NCI-H460 (cell line): ENCODE data around the gene ESR1. TPM values are rescaled to one million over a fixed set of nuclear protein-coding genes. Genes with fewer than 3 reads are reported as not detected.
"Not testable (repeated sequence)": the region's sequence is repeated elsewhere in the genome, so short reads cannot be mapped to it uniquely, and the experiment has no call there.

Experiments
- DNase-seq: peaks from one replicate; pipeline ENCODE4 v3.0.0-alpha.2; 2016; ENCODE audit warnings: low read depth; ENCODE audit errors: extremely low read depth
- total RNA-seq: library from RNA; depleted of rRNA; stranded (reverse); fragments of >200 nt; shearing (Covaris generic); gene quantifications from 2 replicates; pipeline ENCODE4 v1.2.3, GENCODE V29; 2014

Gene ESR1
- total RNA-seq, 1 experiment from 2014 or later, result 0.35 TPM

DNA sequence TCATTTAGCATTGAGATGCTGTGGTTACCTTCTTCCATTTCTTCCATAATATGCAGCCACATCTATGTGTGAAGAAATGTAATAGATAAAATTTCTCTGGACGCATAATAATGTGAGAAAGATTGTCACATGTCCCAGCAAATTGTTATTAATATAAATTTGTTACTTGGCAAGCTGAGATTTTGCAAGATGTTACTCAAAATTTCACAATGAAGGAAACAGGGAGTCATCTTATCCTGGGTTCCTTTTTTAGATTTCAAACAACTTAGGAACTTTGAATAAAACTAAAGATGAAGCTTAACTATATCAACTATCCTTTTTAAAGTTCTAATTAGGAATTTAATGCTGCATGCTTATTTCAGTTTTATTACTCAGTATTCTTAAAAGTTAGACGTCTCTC is 3.6 kb downstream of the ESR1 start:
- no peak for DNase-seq

DNA sequence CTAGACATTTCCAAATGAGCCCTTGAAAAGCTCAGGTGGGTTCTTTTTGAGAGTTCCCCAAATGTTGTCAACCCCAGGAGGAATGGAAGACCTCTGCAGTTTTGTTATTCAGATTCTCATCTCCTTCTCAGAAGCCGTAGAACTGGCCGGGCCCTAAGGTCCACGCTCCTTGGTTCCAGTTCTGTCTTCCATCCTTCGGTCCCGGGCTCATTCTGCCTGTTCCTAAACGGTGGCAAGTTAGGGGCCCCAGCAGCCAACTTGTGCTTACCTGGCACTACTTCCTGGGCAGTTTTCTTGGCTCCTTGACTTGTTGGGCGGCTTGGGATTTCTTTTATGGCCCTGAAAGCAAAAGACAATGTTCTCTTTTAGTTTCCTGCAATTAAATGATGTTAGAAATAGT is 6.4 kb downstream of the ESR1 start:
- no peak for DNase-seq

DNA sequence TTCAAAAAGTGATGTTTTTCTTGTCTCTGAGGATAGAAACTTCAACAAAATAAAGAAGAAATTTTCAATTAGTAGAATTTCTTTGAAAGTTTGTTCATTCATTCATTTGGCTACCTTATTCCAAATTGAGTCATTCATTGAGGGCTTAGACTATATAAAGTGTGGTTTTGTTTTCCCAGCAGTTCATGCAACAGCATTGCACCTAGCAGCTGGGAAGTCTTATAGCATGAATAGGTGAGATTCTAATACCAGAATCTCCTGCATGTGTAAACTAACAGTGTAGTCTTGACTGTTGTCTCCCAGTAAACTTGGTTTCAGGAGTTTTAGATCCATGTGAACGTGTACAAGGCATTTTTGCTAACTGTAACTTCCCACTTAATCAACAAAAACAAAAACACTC is 7.1 kb downstream of the ESR1 start:
- no peak for DNase-seq

DNA sequence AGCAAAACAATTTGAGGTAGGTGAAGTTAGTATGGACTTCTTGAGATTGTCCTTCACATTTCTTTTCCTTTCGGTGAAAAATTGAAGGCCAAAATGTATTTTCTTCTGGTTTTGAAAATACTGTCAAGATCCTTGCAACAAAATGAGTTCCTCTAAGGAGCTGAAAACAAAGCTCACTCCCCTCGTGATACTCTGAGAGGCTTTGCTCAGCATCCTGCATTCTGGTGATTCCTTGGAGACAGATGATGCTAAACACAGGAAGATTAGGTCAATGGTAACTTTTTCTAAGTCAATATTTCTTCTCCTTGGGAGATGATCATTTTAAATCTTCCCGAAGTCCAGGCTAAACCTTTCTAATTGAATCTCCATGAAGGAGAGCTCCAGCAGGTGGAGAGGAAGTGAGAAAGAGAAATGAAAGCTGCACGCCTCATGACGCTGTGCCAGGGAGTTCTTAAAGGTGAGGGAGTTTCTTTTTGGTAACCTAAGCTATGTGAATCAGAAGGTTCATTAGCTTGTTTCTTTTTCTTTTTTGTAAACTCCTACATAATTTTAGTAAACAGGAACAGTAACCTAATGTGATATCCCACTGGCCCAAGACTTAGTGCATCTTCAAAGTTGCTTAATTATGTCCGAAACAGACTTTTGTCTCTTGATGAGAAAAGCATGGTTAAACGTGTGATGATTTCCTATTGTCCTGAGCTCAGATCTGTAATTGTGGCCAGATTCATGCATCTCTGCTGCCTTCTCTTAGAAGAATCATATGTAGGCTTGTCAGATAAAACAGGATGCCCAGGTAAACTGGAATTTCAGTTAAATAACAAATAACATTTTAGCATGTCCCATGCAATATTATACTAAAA is 15.0 kb downstream of the ESR1 start:
- no peak for DNase-seq

DNA sequence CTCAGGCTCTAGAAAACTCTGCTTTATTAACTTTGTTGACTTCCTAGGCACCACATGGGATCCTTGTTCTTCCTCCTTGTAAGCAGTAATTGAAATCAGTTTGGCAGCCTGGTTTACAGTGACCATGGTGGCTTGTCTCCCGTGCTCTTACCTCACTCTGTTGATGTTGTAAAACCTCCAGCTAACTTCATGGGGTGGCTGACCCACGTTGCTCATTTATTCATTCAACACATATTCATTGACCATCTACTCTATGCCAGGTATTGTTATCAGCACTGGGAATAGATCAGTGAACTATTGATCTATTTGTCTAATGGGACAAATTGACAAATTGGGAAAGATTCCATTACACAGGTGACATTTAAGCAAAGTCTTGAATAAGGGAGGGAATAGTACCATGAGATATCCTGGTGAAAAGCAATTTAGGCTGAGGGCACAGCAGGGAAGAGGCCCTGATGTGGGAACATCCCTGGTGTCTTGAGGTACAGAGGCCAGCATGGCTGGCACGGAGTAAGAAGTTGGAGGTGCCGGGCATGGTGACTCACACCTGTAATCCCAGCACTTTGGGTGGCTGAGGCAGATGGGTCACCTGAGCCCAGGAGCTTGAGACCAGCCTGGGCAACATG is 19.1 kb downstream of the ESR1 start:
- DNase-seq, result no peak

DNA sequence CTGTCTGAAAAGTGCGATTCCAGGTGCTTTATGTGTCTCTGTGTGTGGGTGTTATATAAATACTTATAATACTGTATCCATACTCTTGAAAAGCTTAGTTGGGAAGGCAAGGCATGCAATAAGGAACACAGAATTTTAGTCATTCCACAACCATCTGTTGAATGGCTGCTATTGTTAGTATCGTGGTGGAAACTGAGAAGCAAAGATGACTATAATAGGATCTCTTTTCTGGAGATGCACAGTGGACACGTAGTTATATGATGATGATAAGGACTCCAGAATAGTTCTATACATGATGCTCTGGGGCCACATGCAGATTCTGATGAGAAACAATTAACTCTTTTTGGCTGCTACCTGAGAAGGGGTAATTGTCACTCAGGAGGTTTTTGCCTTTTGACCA is 25.2 kb downstream of the ESR1 start:
- no peak for DNase-seq

DNA sequence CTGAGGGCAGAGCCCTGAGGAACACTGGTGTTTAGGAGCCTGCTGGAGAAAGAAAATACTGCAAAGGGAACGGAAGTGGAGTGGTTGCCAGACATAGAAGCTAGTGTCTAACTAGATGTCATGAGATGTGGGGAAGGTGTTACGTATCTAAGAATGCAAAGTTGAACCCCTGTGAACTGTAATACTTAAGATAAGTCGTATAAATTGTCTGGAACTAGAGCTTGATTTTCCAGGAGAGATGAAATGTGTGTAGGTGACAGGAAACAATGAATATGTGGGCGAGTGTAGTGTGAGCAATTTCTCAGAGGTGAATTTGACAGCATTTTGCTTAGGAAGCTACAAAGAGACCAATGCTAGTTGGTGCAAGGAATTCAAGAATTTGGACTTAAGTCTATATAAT is 27.9 kb downstream of the ESR1 start:
- no peak for DNase-seq

DNA sequence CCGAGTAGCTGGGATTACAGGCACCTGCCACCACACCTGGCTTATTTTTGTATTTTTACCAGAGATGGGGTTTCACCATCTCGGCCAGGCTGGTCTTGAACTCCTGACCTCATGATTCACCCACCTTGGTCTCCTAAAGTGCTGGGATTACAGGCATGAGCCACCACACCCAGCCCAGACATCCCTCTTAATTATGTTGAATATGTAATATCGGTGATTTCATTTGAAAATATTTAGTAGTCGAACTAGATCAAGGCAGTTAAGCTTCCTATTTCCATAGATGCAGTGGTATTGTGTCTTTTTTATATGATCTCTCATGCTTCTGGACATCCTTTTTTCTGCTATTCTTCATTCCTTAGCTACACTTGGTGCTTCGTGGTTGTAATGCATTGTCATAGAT is 29.7 kb downstream of the ESR1 start:
- no peak for DNase-seq

DNA sequence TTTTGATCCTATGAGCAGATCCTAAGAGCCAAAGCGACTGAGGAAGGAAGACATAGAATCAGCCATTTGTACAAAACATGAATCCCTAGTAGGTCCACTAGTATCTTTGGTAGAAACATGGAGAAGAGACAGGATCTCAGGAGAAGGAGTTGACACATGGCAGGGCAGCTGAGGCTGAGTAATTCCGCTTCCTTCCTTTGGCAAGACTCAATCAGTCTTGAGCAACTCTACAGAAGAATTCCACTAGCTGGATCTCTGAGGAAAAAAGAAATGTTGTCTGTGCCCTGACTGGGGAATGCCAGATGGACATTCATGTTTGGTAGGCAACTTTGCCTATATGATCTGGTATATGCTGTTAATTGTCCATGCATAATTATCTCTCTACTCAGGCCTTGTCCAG is 35.3 kb downstream of the ESR1 start:
- DNase-seq, result no peak

DNA sequence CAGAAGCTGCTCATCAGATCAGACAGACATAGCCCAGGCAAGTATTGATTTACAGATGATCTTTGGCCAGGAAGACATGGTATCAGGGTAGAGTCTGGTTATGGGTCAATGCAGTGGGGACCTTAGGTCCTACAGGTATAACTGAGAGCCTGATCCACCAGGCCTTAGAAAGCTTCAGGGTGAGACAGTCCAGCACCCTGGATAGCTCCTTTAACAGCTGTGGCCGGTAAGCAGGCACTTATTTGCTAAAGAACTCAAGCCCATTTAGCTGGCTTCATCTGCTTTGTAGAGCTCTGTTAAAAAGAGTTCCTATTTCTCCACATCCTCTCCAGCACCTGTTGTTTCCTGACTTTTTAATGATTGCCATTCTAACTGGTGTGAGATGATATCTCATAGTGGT is 39.6 kb downstream of the ESR1 start:
- peak; percentile 25 for DNase-seq

DNA sequence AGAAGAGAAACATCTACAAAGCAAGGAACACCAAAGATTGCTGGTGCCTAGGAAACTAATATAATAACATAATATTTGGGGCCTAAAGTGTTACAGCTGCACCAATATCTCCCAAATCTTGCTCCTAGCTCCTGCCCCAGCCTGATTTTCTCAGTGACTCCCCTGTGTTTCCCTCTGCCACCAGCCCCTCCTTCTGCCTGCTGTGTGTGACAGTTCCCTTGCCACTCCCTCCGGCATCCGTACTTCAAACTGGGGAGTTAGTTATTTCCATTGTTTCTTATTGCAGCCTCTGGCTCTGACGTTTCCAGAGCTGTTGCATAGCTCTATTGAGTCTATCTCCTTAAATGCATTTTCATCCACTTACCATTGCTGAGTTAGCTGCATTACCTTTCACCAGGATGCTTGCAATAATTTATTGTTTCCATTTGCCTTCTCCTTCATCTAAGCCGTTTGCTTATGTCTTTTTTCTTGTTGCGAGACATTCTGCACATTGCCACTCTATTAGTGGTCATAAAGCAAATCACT is 43.1 kb downstream of the ESR1 start:
- no peak for DNase-seq

DNA sequence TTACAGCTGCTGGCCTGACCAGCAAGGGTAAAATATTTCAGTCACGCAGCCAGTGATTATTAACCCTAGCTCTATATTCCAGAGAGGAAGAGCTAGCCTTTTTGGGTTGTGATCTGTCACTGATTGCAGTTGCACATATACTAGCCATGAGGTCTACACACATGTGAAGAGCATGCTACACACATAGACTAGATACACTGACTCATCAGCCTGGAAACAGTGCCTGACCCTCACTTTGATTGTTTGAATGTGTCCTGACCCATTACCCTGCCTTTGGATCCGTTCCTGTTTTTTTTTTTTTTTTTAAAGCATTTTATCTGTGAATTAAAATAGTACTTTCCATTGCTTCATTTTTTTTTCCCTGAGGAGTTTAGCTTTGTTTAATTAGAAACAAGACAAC is 50.8 kb downstream of the ESR1 start:
- DNase-seq, result no peak

DNA sequence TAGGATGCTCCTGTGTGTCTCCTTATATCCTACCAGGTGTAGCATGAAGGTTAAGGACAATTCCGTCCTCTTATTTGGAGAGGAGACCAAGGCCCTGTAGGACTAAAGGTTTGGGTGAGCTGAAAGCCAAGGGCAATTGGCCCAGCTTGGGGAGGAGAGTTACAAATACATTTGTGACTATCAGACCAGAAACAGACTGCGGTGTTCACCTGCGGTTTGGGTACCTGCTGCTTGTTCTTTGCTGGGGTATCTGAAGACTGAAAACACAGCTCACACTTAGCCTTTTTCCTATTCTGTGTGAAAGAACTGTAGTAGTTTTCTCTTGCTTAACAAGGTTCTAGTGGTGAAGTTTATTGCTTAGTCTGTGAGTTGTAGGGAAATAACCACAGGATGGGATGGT is 55.0 kb downstream of the ESR1 start:
- DNase-seq, result no peak

DNA sequence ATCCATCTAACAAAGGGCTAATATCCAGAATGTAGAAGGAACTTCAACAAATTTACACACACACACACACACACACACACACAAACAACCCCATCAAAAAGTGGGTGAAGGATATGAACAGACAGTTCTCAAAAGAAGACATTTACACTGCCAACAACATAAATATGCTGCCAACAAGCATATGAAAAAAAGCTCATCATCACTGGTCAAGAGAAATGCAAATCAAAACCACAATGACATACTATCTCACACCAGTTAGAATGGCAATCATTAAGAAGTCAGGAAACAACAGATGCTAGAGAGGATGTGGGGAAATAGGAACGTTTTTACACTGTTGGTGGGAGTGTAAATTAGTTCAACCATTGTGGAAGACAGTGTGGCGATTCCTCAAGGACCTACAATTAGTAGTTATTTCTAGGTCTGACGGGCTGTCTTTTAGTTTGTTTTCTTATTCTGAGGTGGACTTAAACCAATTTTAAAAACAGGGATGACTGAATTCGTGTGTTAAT is 59.9 kb downstream of the ESR1 start:
- not testable (repeated sequence) for DNase-seq

DNA sequence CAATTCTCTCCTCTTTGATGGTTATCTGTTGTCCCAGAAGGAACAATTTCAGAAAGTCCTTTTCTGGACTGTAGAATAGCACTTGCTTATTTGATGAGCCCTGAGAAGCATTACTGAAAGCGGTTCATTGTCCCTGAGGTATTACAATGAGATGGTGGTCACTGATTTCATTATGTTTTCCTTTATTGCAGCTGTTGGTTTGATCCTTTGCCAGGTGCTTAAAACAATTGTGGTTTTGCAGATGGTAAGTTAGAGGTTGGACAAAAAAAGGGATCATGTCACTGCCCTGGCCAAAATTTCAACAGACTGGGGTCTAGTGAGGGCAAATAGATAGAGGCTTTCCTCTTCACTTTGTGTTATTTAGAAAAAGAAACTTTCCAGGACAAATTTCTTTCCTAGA is 61.9 kb downstream of the ESR1 start:
- DNase-seq, result no peak

DNA sequence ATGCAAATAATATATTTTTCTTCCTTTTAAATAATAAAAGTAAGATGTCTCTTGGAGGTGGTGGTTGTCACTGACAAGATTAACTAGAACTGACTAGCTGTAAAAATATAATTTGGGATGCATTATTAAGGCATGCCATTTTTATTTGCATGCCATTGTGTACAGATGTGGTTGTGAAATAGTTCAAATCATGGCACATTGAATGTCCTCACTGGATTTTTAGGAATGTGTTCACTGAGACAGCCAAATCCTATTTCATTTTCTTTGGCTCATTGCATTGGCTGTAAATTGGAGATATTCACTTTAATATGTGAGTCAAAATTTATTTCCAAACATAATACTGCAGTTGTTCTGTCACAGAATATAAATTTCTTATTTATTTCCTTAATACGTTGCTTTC is 62.3 kb downstream of the ESR1 start:
- DNase-seq, result no peak

DNA sequence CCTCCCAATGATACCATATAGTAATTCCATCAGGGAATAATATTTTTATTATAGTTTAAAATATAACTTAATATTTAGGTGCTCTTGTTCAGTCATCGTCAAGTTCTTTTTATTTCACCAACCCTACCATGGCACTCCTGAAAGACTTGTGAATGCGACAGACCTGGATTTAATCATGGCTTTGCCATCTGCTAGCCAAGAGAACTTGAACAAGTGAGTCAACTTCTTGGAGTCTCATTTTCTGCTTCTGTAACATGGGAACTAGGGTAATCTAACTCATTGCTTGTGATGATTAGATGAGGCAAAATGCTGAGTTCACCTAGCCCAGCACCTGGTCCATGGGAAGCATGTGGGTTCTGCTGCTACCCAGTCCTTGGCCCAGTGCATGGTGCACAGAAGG is 62.9 kb downstream of the ESR1 start:
- DNase-seq, result no peak

DNA sequence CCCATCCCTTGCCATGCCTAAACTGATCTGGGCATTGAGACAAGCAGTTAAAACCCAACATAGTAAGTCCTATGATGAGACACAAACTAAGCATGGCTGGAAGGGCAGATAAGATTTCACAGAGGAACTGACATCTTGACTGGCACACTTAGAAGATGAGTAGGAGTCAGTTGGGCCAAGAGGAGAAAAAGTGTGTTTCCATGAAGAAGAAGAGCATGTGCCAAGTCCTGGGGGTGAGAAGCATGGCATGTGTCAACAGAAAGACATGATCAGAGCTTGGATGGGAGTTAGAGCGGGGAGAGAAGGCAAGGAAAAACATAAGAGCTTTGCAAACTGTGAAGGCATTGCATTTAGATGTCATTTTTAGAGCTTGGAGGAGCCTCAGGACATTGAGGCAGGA is 68.0 kb downstream of the ESR1 start:
- no peak for DNase-seq

DNA sequence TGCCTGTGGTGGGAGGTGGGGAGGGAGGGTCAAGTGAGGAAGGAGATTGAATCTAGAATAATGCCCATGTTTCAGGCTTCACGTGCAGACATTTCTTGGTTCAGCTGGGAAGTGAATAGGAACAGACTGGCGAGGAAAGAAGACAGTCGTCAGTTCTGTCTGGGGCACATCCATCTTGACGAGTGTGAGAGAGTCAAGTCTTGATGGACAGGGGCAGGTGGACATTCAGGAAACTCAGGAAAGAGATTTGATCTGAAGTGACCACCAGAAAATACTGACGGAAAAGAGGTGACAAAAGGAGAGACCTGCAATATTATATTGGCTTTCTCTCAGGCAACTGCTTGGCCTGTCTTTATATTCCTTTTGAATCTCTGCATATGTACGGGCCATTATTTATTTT is 68.6 kb downstream of the ESR1 start:
- no peak for DNase-seq

DNA sequence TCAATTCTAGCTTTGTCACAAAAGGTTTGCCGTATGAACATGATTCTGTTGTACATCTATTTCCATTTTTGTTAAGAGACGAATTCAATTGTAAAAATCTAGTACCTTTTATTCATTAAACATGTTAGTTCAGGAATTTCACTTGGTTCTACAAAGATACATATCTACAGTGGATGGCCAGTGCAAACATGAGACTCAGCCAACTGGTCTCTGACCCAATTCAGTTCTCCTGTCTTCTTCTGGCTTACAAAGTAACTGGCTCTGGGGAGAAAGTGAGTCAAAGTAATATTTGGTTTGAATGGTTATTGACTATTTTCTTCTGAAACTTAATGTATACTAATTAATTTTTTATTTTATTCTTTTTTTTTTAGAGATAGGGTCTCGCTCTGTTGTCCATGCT is 70.0 kb downstream of the ESR1 start:
- DNase-seq, result no peak

DNA sequence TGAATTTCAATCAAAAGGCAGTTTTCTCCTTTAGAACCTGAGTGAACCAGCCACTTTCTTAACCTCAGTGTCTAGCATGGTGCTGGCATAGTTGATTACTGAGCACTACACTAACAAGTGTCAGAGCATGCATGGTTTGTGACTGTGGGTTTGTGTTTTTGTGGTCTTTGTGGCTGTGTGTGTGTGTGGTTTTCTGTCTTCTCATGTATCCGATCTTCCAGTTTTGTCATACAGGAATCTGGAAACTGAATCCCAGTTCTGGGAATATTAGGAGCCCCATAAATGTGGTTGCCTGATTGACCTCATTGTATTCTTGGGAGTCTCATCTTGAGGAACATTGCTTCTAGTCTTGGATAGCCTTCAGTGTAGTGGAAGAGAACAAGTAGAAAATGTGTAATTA is 73.7 kb downstream of the ESR1 start:
- no peak for DNase-seq

DNA sequence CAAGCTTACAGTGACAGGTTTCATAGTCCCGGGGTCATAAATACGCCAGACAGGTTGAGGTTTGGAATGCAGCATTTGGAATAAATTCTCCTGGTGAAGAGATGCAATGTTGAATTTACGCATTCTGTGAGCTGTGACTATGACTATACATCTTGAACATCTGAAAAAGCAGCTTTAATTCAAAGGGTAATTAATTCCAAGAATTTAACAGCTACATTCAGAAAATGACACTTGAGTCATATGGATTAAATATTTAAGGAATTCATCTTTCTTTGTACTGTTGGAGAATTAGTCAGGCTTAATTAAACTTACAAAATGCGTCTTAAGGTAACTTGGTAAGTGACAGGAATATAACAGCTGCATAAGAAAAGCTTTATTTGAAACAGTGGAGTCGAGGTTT is 74.7 kb downstream of the ESR1 start:
- DNase-seq, result peak; percentile 74
